AG04449 (cell line): ENCODE measurements around the gene MRPL16.
"Not testable (repeated sequence)": the region's sequence is repeated elsewhere in the genome, so short reads cannot be mapped to it uniquely, and the experiment has no call there.

Experiments
- CTCF ChIA-PET: fragments of 350-600 bp; formaldehyde crosslinking; extraction: SDS; loops from one replicate; lab custom pipeline; 2021; ENCODE audit warnings: antibody characterized with exemption; lab: Yijun Ruan, JAX
- POLR2A ChIA-PET: fragments of 400-600, 350-600 bp; formaldehyde crosslinking; extraction: SDS; loops from one replicate; lab custom pipeline; 2020; ENCODE audit warnings: antibody characterized with exemption, inconsistent platforms; lab: Yijun Ruan, JAX
- DNase-seq: peaks from one replicate; pipeline ENCODE4 v3.0.0-alpha.2; 2010; ENCODE audit warnings: low read depth, low spot score
- H3K4me3 ChIP-seq: 2 replicates; pipeline ENCODE4 v1.5.1; 2011; ENCODE audit warnings: low read depth, mild to moderate bottlenecking, control low read depth, low read length
- CTCF ChIP-seq: IDR thresholded peaks from one replicate; pipeline ENCODE4 v1.5.1; 2011; ENCODE audit warnings: mild to moderate bottlenecking, moderate library complexity, low read length, control low read depth, inconsistent platforms; ENCODE audit not compliant: insufficient read depth; ENCODE audit errors: missing control alignments

The MRPL16 gene

DNA sequence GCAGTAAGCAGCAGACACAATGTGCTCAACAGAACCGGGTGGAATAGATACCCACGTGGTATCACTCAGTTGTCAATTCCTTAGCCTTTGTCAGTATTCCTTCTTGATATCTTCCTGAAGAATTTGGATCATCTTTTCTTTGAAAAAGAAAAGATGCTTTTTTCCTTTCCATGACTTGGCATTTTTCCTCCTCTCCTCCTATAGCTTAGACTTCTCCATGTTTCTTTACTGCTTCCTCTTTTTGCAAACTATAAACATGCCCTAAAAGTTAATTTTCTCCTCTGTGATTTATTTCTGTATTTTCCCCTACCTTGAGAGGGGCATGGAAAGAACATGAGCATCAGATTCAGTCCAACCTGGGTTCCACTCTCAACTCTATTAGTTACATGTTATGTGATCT is 23.0 kb upstream of the MRPL16 start:
- DNase-seq = no peak
- POLR2A ChIA-PET = no interaction called here
- H3K4me3 ChIP-seq = no peak overlapping the region
- TF ChIP-seq CTCF = no peak
- CTCF ChIA-PET = no interaction called here

DNA sequence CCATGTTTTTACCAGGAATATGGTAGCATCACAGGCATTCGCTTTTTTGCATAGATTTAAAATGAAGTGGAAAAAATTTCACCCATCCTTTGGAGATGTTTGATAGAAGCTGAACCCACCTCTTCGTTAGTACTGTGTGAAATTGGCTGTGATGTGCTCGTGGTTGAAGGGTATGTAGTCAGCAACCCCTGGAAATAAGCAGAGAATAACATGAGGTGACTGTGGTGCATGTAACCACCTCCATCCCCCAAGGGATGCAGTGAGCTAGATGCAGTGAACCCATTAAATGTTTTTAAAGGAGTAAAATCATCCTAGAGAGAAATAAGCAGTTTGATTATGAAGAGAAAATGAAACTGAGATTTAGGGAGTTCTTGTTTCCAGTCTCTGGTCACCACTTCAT is 18.8 kb upstream of the MRPL16 start:
- ChIA-PET POLR2A (no interaction called here), CTCF (no interaction called here)
- no peak for DNase-seq
- H3K4me3 ChIP-seq = no peak overlapping the region
- TF ChIP-seq CTCF = no peak

DNA sequence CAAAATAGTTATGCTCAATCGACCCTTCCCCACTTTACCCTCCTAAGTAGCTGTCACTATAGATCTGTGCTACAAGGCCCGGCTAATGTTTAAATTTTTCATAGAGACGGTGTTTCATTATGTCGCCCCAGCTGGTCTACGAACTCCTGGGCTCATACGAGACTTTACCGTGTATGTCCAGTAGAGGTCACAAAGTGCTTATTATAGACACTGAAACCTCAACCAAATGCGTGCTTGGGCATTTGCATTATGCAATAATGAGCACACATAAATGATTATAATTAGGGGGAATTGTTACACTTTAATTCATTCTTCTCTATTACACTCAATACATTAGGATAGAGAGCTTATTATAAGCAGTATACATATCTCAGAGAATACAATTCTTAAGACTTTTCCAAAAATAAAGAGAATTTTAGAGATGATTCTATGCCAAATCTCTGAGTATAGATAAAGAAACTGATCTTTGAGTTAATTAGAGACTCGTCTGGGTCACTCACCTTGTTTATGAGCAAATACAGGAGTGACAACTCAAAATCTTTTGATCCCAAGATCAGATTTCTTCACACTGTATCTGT is 12.5 kb upstream of the MRPL16 start:
- POLR2A ChIA-PET = no interaction called here
- DNase-seq = no peak
- CTCF ChIA-PET = interaction anchor here (1.0 to 1.2 kb wide), 4 partner anchors 11 to 429 kb away, joined by 3 to 9 read pairs (median 3); no protein-coding TSS in a partner anchor
- peak; percentile 33 for TF ChIP-seq CTCF
- no peak overlapping the region for H3K4me3 ChIP-seq

GRCh38 chr11:59818572-59818971 is 8.0 kb upstream of the MRPL16 start:
- CTCF ChIA-PET = no interaction called here
- no peak overlapping the region for H3K4me3 ChIP-seq
- DNase-seq = no peak
- POLR2A ChIA-PET = no interaction called here
- no peak for TF ChIP-seq CTCF

DNA sequence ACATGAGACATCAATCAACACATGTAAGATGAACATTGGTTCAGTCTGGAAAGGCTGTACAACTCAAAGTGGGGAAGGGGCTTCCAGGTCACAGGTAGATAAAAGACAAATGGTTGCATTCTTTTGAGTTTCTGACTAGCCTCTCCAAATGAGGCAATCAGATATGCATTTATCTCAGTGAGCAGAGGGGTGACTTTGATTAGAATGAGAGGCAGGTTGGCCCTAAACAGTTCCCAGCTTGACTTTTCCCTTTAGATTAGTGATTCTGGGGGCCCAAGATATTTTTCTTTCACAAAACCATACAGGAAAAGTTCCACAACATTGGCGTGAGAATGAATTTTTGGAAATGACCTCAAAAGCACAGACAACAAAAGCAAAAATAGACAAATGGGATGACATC is 5.9 kb upstream of the MRPL16 start:
- CTCF ChIA-PET = interaction anchor here (1.1 kb wide), 1 partner anchor 136 kb away, joined by 4 read pairs; no protein-coding TSS in a partner anchor
- DNase-seq, POLR2A ChIA-PET, H3K4me3 ChIP-seq: not testable (repeated sequence)

- no peak overlapping the region for H3K4me3 ChIP-seq
- CTCF ChIA-PET = interaction anchor here (1.1 kb wide), 1 partner anchor 136 kb away, joined by 4 read pairs; no protein-coding TSS in a partner anchor
- TF ChIP-seq CTCF = no peak
- POLR2A ChIA-PET = no interaction called here
- no peak for DNase-seq
These were observed 5.2 kb upstream of the MRPL16 start for GRCh38 chr11:59815754-59816153.

GRCh38 chr11:59814021-59814420 is 3.4 kb upstream of the MRPL16 start:
- no peak for DNase-seq
- ChIA-PET POLR2A (no interaction called here), CTCF (no interaction called here)
- H3K4me3 ChIP-seq = no peak overlapping the region
- TF ChIP-seq CTCF = no peak
